GM23338 (cell line): Measurements from ENCODE around the gene P4HTM. TPM values are rescaled to one million over a fixed set of nuclear protein-coding genes. Genes with fewer than 3 reads are reported as not detected.

Experiments used
- ATAC-seq: fragments of 200-7000 bp; cut with Tn5 transposase; 3 replicates; pipeline ENCODE4 v1.9.1; 2020
- DNase-seq: peaks from one replicate; pipeline ENCODE4 v3.0.0-alpha.2; 2015; ENCODE audit warnings: low spot score
- H2AFZ ChIP-seq: fragments of 200-600 bp; sonication (generic); 2 replicates; pipeline ENCODE4 v1.8.0; 2016; ENCODE audit warnings: antibody characterized with exemption, mild to moderate bottlenecking, moderate library complexity
- H3F3A ChIP-seq: fragments of 200-600 bp; sonication (generic); replicated peaks from 2 replicates; pipeline ENCODE4 v1.8.0; 2017; ENCODE audit warnings: antibody characterized with exemption, mixed run types, low read depth
- H3K27ac ChIP-seq: fragments of 200-600 bp; sonication (generic); 2 replicates; pipeline ENCODE4 v1.6.1; 2016; ENCODE audit warnings: low read depth
- H3K27me3 ChIP-seq: fragments of 200-600 bp; sonication (generic); 2 replicates; pipeline ENCODE4 v1.8.0; 2016; ENCODE audit warnings: mild to moderate bottlenecking, mixed run types, moderate library complexity; ENCODE audit not compliant: insufficient read depth
- H3K36me3 ChIP-seq: fragments of 200-600 bp; sonication (generic); 2 replicates; pipeline ENCODE4 v1.8.0; 2016; ENCODE audit warnings: mild to moderate bottlenecking; ENCODE audit not compliant: insufficient read depth
- H3K4me1 ChIP-seq: fragments of 200-600 bp; sonication (generic); 2 replicates; pipeline ENCODE4 v1.8.0; 2016; ENCODE audit warnings: mild to moderate bottlenecking, moderate library complexity; ENCODE audit not compliant: insufficient read depth
- H3K4me2 ChIP-seq: fragments of 200-600 bp; sonication (generic); 2 replicates; pipeline ENCODE4 v1.7.1; 2017; ENCODE audit warnings: mixed run types
- H3K4me3 ChIP-seq: fragments of 200-600 bp; sonication (generic); 2 replicates; pipeline ENCODE4 v1.6.1; 2016; ENCODE audit warnings: mixed run types
- H3K79me2 ChIP-seq: fragments of 200-600 bp; sonication (generic); replicated peaks from 2 replicates; pipeline ENCODE4 v1.8.0; 2017; ENCODE audit warnings: mild to moderate bottlenecking; ENCODE audit not compliant: insufficient read depth
- H3K9me2 ChIP-seq: fragments of 200-600 bp; sonication (generic); 2 replicates; pipeline ENCODE4 v1.8.0; 2017; ENCODE audit not compliant: insufficient read depth
- H4K20me1 ChIP-seq: fragments of 200-600 bp; sonication (generic); replicated peaks from 2 replicates; pipeline ENCODE4 v1.8.0; 2017; ENCODE audit warnings: mild to moderate bottlenecking; ENCODE audit not compliant: insufficient read depth
- H3K27ac Mint-ChIP-seq: 2 replicates; pipeline ENCODE4 v1.8.0; 2020; ENCODE audit warnings: inconsistent platforms, mild to moderate bottlenecking, moderate library complexity, mixed read lengths
- H3K27me3 Mint-ChIP-seq: 3 replicates; pipeline ENCODE4 v1.8.0; 2022; ENCODE audit warnings: low read depth, mild to moderate bottlenecking, moderate library complexity, mixed read lengths, inconsistent platforms; ENCODE audit not compliant: insufficient read depth, poor library complexity
- H3K36me3 Mint-ChIP-seq: 3 replicates; pipeline ENCODE4 v1.8.0; 2021; ENCODE audit warnings: low read depth, mild to moderate bottlenecking, inconsistent platforms, moderate library complexity, mixed read lengths
- H3K4me1 Mint-ChIP-seq: 3 replicates; pipeline ENCODE4 v1.8.0; 2020; ENCODE audit warnings: mild to moderate bottlenecking, inconsistent platforms, mixed read lengths
- H3K4me3 Mint-ChIP-seq: 3 replicates; pipeline ENCODE4 v1.8.0; 2021; ENCODE audit warnings: moderate library complexity, mild to moderate bottlenecking, inconsistent platforms, mixed read lengths
- H3K9me3 Mint-ChIP-seq: 3 replicates; pipeline ENCODE4 v1.8.0; 2020; ENCODE audit warnings: moderate library complexity, mild to moderate bottlenecking, inconsistent platforms, mixed read lengths
- CREB1 ChIP-seq: fragments of 250-450 bp; sonication (Bioruptor Pico); IDR thresholded peaks from 2 replicates; pipeline ENCODE4 v1.5.0; 2020; ENCODE audit warnings: low read depth, mild to moderate bottlenecking, moderate library complexity
- EZH2 ChIP-seq: fragments of 200-600 bp; sonication (generic); IDR thresholded peaks from one replicate; pipeline ENCODE4 v1.8.0; 2017; ENCODE audit warnings: antibody characterized with exemption, mild to moderate bottlenecking, low read depth; ENCODE audit not compliant: unreplicated experiment
- EZH2phosphoT487 ChIP-seq: fragments of 200-600 bp; sonication (generic); IDR thresholded peaks from one replicate; pipeline ENCODE4 v1.8.1; 2018; ENCODE audit warnings: antibody characterized with exemption; ENCODE audit not compliant: unreplicated experiment
- JUNB ChIP-seq: IDR thresholded peaks from one replicate; pipeline ENCODE4 v1.6.1; 2016; ENCODE audit warnings: antibody characterized with exemption; ENCODE audit not compliant: unreplicated experiment
- NANOG ChIP-seq: IDR thresholded peaks from 2 replicates; pipeline ENCODE4 v1.6.1; 2016; ENCODE audit warnings: antibody characterized with exemption, borderline replicate concordance
- POLR2AphosphoS5 ChIP-seq: IDR thresholded peaks from 2 replicates; pipeline ENCODE4 v1.6.1; 2016; ENCODE audit warnings: antibody characterized with exemption, low read depth
- STAT1 ChIP-seq: IDR thresholded peaks from one replicate; pipeline ENCODE4 v1.6.1; 2016; ENCODE audit warnings: antibody characterized with exemption; ENCODE audit not compliant: unreplicated experiment
- ZNF114 ChIP-seq: fragments of 250-450 bp; sonication (Bioruptor Pico); IDR thresholded peaks from 2 replicates; pipeline ENCODE4 v1.5.0; 2020; ENCODE audit warnings: mild to moderate bottlenecking, moderate library complexity
- ZNF331 ChIP-seq: fragments of 250-450 bp; sonication (Bioruptor Pico); IDR thresholded peaks from 2 replicates; pipeline ENCODE4 v1.5.0; 2020; ENCODE audit warnings: low read depth, mild to moderate bottlenecking, moderate library complexity
- polyA plus RNA-seq: library from polyadenylated mRNA; unstranded; fragments of >200 nt; fragmentation: Nextera tagmentation; extraction: Ambion mirVana; gene quantifications from 2 replicates; pipeline ENCODE4 v1.2.1, GENCODE V29; 2016
- total RNA-seq: library from RNA; depleted of rRNA; stranded (reverse); fragments of >200 nt; shearing (Covaris generic); gene quantifications from 2 replicates; pipeline ENCODE4 v1.2.3, GENCODE V29; 2014
- TF ChIP-seq, protein P1 (sequence below): fragments of 250-450 bp; sonication (Bioruptor Pico); IDR thresholded peaks from 2 replicates; pipeline ENCODE4 v1.5.0; 2020; ENCODE audit warnings: mild to moderate bottlenecking, moderate library complexity
- TF ChIP-seq, protein P2 (sequence below): IDR thresholded peaks from one replicate; pipeline ENCODE4 v1.6.1; 2018; ENCODE audit warnings: antibody characterized with exemption; ENCODE audit not compliant: unreplicated experiment
- TF ChIP-seq, protein P3 (sequence below), 2 experiments: fragments of 200-600 bp in 1 of 2; sonication (generic) in 1 of 2; conservative IDR thresholded peaks; 2 replicates each; pipeline versions ENCODE4 v1.5.1 to v1.6.1; 2016 to 2017; ENCODE audit warnings: antibody characterized with exemption in 2 of 2, low read depth in 2 of 2, mild to moderate bottlenecking in 2 of 2, moderate library complexity in 1 of 2
- TF ChIP-seq, protein P4 (sequence below): IDR thresholded peaks from 2 replicates; pipeline ENCODE4 v1.6.1; 2016; ENCODE audit warnings: antibody characterized with exemption

Gene P4HTM
- total and polyA plus RNA-seq, 2 experiments from 2014 or later, result 15.9 to 28.7 TPM

DNA sequence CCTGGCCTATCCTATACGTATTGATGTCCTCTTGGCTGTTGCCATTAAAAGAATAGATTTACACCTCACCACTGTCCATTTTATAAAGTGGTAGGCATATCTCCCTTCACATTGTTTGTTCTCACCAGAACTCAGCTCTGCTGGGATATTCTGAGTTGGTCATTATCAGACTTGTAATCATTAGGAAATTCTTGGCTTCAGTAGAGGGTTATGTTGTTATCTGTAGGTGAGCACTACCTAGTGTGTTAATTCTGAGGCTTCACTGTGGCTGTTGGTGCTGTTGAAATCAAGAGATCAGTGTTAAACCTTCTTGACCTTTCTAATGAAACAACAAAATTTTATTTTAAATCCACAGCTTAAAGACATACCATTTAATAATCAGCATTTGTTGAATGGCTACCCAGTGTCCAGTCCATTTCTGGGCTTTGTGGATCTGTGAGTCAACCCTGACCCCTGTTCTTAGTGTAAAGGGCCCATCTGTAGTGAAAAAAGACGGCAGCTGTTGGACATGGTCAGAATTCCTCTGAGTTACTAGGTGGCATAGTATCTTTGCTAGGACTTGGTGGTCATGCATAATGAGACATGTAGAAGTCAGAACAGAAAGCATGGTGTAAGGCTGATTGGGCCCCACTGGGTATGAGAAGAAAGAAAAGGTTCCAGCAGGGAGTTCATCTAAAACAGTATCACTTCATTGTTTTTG lies 32.9 kb upstream of the P4HTM start:
- DNase-seq, result no peak
- TF ChIP-seq EZH2phosphoT487 (no peak), ZNF114 (no peak), NANOG (no peak), EZH2 (no peak), POLR2AphosphoS5 (no peak), CREB1 (CRISPR knock-in tag) (no peak), ZNF331 (CRISPR knock-in tag) (no peak), STAT1 (no peak), JUNB (no peak)
- TF ChIP-seq, protein P1, sequence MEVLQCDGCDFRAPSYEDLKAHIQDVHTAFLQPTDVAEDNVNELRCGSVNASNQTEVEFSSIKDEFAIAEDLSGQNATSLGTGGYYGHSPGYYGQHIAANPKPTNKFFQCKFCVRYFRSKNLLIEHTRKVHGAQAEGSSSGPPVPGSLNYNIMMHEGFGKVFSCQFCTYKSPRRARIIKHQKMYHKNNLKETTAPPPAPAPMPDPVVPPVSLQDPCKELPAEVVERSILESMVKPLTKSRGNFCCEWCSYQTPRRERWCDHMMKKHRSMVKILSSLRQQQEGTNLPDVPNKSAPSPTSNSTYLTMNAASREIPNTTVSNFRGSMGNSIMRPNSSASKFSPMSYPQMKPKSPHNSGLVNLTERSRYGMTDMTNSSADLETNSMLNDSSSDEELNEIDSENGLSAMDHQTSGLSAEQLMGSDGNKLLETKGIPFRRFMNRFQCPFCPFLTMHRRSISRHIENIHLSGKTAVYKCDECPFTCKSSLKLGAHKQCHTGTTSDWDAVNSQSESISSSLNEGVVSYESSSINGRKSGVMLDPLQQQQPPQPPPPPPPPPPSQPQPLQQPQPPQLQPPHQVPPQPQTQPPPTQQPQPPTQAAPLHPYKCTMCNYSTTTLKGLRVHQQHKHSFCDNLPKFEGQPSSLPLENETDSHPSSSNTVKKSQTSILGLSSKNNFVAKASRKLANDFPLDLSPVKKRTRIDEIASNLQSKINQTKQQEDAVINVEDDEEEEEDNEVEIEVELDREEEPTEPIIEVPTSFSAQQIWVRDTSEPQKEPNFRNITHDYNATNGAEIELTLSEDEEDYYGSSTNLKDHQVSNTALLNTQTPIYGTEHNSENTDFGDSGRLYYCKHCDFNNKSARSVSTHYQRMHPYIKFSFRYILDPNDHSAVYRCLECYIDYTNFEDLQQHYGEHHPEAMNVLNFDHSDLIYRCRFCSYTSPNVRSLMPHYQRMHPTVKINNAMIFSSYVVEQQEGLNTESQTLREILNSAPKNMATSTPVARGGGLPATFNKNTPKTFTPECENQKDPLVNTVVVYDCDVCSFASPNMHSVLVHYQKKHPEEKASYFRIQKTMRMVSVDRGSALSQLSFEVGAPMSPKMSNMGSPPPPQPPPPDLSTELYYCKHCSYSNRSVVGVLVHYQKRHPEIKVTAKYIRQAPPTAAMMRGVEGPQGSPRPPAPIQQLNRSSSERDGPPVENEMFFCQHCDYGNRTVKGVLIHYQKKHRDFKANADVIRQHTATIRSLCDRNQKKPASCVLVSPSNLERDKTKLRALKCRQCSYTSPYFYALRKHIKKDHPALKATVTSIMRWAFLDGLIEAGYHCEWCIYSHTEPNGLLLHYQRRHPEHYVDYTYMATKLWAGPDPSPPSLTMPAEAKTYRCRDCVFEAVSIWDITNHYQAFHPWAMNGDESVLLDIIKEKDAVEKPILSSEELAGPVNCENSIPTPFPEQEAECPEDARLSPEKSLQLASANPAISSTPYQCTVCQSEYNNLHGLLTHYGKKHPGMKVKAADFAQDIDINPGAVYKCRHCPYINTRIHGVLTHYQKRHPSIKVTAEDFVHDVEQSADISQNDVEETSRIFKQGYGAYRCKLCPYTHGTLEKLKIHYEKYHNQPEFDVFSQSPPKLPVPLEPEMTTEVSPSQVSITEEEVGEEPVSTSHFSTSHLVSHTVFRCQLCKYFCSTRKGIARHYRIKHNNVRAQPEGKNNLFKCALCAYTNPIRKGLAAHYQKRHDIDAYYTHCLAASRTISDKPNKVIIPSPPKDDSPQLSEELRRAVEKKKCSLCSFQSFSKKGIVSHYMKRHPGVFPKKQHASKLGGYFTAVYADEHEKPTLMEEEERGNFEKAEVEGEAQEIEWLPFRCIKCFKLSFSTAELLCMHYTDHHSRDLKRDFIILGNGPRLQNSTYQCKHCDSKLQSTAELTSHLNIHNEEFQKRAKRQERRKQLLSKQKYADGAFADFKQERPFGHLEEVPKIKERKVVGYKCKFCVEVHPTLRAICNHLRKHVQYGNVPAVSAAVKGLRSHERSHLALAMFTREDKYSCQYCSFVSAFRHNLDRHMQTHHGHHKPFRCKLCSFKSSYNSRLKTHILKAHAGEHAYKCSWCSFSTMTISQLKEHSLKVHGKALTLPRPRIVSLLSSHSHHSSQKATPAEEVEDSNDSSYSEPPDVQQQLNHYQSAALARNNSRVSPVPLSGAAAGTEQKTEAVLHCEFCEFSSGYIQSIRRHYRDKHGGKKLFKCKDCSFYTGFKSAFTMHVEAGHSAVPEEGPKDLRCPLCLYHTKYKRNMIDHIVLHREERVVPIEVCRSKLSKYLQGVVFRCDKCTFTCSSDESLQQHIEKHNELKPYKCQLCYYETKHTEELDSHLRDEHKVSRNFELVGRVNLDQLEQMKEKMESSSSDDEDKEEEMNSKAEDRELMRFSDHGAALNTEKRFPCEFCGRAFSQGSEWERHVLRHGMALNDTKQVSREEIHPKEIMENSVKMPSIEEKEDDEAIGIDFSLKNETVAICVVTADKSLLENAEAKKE (CRISPR knock-in tag), result no peak
- TF ChIP-seq, protein P2, sequence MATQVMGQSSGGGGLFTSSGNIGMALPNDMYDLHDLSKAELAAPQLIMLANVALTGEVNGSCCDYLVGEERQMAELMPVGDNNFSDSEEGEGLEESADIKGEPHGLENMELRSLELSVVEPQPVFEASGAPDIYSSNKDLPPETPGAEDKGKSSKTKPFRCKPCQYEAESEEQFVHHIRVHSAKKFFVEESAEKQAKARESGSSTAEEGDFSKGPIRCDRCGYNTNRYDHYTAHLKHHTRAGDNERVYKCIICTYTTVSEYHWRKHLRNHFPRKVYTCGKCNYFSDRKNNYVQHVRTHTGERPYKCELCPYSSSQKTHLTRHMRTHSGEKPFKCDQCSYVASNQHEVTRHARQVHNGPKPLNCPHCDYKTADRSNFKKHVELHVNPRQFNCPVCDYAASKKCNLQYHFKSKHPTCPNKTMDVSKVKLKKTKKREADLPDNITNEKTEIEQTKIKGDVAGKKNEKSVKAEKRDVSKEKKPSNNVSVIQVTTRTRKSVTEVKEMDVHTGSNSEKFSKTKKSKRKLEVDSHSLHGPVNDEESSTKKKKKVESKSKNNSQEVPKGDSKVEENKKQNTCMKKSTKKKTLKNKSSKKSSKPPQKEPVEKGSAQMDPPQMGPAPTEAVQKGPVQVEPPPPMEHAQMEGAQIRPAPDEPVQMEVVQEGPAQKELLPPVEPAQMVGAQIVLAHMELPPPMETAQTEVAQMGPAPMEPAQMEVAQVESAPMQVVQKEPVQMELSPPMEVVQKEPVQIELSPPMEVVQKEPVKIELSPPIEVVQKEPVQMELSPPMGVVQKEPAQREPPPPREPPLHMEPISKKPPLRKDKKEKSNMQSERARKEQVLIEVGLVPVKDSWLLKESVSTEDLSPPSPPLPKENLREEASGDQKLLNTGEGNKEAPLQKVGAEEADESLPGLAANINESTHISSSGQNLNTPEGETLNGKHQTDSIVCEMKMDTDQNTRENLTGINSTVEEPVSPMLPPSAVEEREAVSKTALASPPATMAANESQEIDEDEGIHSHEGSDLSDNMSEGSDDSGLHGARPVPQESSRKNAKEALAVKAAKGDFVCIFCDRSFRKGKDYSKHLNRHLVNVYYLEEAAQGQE, result no peak
- TF ChIP-seq, protein P3, sequence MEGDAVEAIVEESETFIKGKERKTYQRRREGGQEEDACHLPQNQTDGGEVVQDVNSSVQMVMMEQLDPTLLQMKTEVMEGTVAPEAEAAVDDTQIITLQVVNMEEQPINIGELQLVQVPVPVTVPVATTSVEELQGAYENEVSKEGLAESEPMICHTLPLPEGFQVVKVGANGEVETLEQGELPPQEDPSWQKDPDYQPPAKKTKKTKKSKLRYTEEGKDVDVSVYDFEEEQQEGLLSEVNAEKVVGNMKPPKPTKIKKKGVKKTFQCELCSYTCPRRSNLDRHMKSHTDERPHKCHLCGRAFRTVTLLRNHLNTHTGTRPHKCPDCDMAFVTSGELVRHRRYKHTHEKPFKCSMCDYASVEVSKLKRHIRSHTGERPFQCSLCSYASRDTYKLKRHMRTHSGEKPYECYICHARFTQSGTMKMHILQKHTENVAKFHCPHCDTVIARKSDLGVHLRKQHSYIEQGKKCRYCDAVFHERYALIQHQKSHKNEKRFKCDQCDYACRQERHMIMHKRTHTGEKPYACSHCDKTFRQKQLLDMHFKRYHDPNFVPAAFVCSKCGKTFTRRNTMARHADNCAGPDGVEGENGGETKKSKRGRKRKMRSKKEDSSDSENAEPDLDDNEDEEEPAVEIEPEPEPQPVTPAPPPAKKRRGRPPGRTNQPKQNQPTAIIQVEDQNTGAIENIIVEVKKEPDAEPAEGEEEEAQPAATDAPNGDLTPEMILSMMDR (conservative IDR thresholded peaks at IDR 0.05; ENCODE audit: low read depth in 2 of 2), result no peak
- TF ChIP-seq, protein P4, sequence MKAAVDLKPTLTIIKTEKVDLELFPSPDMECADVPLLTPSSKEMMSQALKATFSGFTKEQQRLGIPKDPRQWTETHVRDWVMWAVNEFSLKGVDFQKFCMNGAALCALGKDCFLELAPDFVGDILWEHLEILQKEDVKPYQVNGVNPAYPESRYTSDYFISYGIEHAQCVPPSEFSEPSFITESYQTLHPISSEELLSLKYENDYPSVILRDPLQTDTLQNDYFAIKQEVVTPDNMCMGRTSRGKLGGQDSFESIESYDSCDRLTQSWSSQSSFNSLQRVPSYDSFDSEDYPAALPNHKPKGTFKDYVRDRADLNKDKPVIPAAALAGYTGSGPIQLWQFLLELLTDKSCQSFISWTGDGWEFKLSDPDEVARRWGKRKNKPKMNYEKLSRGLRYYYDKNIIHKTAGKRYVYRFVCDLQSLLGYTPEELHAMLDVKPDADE, result no peak
- H3K27ac Mint-ChIP-seq, result no peak overlapping the region
- Histone ChIP-seq H2AFZ (no peak overlapping the region), H3K4me2 (no peak overlapping the region), H3K27me3 (no peaks in the 10 kb centered on the region), H3K9me2 (no peaks in the 10 kb centered on the region), H4K20me1 (peaks cover 3% of the 10 kb centered on the region), H3F3A (peaks cover 7% of the 10 kb centered on the region; the same call in 1 of the 2 replicates), H3K4me1 (peaks cover 12% of the 10 kb centered on the region), H3K27ac (no peak overlapping the region), H3K79me2 (peaks cover 72% of the 10 kb centered on the region), H3K4me3 (no peak overlapping the region), H3K36me3 (0 out of 2 replicates have a peak, but pooled peaks cover 5% of the 10 kb centered on the region)
- no peak overlapping the region for H3K4me3 Mint-ChIP-seq
- no peaks in the 10 kb centered on the region for H3K9me3 Mint-ChIP-seq
- ATAC-seq, result no peak
- peaks cover 15% of the 10 kb centered on the region for H3K36me3 Mint-ChIP-seq
- H3K27me3 Mint-ChIP-seq, result no peaks in the 10 kb centered on the region
- H3K4me1 Mint-ChIP-seq, result peaks cover 10% of the 10 kb centered on the region
